ENCODE measurements around the gene NINJ1.
"Not testable (repeated sequence)": the region's sequence is repeated elsewhere in the genome, so short reads cannot be mapped to it uniquely, and the experiment has no call there.

NINJ1 gene

DNA sequence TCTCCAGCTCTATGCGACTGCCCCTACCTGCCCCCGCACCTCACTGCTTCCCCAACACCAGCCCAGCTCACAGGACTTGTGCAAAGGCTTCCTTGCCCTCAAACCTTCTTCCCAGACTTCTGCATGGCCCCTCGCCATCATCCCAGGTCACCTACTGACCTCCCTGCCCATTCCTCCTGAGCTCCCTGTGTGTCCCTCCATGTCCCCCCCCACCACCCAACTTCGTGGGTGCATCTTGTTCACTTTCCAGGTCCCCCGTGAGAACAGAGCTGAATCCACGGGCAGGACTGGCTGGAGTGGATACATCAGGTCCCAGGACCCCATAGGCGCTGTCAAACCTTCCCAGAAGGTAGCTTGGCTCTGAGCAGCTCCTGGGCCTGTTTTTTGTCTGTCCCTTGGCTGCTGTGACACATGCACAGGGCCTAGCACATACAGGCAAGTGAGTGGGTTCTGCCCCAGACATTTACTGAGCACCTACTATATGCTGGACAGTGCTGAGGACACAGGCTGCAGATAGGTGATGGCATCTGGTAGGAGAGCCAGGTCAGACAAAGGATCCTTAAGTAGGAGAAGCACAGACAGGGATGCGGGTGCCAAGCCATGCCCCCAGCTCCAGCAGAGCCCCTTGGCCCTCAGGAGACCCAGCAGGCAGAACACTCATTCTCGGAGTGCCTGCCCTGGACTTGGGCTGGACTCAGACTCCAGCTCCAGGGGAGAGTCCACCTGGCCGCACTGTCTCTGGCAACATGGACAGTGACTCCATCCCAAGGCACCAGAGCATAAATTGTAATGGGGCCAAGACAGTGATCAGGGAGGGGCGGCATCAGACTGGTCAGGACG is 15.0 kb downstream of the NINJ1 start:
- no peak for DNase-seq

- no peak for DNase-seq
These were observed 15.9 kb downstream of the NINJ1 start for GRCh38 chr9:93117924-93118862.

GRCh38 chr9:93117521-93117920 is 16.5 kb downstream of the NINJ1 start:
- not testable (repeated sequence) for DNase-seq

DNA sequence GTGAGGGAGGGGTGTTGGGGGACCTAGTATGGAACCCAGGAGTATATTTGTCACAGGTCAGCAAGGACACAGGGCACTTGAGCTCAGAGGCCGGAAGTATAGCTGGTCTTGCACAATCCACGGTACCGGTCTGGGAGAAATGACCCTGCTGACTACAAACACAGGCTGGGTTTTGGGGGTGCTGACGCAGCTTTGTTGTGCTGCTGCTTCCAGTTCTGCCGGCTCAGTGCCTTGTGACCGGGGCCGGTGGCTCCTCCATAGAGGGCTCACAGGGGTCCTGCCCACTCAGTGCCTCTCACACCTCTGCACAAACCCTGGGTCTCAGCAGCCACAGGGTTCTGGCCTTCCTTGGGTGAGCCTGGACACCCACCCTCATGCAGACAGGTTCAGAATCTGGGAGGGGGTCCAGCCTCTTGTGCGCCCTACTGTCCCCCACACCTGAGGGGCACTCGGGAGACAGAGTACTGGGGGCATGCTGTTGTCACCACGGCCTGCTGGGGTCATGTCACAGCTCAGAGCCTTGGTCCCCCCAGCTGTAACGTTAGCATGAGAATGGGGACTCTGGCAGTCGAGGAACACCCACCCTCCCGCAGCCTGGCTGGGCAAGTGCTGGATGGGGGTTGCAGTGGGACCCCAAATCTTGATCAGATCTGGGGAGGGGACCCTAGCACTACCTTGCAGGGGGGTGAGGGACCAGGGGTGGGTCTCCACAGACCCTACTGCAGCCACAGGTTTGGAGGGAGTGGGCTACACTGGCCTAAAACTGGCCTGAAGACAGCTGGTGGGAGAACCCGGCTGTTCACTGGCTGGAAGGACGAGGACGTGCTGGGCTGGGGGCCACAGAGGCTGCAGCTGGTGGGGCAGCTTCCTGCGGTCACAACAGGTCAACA is 17.7 kb downstream of the NINJ1 start:
- DNase-seq, result no peak

DNA sequence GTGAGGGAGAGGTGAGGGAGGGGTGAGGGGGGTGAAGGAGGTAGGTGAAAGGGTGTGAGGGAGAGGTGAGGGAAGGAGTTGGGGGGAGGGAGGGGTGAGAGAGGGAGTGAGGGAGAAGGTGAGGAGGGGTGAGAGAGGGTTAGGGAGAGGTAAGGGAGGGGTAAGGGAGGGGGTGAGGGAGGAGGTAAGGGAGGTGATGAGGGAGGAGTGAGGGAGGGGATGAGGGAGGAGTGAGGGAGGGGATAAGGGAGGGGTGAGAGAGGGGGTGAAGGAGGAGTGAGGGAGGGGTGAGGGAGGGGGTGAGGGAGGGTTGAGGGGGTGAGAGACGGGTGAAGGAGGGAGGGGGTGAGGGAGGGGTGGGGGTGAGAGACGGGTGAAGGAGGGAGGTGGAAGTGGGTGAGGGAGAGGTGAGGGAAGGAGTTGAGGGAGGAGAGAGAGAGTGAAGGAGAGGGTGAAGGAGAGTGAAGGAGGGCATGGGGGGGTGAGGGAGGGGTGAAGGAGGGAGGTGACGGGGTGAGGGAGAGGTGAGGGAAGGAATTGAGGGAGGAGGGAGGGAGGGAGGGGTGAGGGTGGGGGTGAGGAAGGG is 18.5 kb downstream of the NINJ1 start:
- no peak for DNase-seq

GRCh38 chr9:93114984-93115335 is 19.1 kb downstream of the NINJ1 start:
- no peak for DNase-seq

DNA sequence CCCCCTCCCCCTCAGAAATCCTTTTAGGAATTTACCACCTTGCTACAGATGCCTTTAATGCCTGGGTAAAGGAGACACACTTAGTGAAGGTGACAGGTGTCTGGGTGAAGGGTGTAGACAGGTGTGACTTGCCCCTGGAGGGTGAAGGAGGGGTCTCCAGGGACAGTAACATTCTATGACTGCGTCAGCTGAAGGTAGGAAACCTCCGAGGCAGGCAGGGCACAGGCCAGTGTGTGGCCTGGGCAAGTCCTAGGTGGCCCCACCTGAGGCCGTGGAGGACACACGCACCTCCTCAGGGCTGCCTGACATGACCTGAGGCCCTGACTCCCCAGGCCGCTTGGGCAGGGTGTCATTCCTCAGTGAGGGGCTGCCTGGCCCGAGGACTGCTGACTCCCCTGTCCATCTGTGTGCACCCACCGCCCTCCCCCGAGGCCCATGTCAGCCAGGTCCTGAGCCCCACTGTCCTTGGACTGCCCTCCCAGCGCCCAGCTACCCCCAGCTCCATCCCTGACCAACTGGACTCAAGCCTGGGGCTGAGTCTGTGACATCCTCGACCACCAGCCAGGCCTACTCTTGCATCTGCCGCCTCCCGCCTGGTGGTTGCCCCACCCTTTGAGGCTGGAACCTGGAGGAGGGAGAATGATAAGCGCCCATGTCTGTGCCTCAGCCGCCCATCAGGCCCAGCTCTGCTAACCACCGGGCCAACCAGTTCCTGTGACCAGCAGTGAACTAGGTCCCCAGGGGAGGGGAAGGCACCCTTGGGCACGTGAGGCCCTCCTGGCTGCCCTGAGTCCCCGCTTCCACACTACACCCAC is 19.7 kb downstream of the NINJ1 start:
- peak; percentile 77 for DNase-seq

- no peak for DNase-seq
These were observed 21.1 kb downstream of the NINJ1 start for GRCh38 chr9:93112864-93113389.

DNA sequence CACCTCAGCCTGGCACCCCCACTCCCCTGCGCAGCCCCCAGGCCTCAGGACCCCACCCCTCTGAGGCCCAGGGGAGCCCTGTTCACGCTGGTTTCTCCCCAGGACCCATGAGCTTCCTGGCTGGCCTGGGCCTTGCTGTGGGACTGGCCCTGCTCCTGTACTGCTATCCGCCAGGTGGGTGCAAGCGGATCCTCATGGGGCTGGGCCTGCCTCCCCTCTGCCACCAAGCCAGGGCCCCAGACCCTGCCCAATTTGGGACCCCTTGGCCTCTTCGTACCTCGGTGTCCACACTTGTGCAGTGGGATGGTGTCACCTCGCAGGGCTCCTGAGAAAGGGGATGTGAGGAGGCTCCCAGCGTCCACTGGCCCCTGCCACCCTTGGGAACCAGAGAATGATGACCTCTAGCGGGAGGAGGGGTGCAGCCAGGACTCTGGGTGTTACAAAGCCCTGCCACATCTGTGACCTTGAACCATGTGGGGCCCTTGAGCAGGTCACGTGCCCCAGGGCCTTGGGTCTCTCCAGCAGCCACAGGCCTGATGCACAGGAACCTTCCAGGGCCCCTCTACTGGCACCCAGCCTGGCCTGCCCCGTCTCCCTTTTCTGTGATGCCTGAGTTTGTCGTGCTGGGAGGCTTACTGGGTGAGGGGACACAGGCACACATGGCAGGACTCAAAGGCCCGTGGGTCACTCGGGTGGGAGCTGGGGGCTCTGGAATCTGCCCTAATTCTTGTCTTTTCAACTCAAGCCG is 21.8 kb downstream of the NINJ1 start:
- DNase-seq, result no peak

- no peak for DNase-seq
These were observed 22.5 kb downstream of the NINJ1 start for GRCh38 chr9:93111371-93112115.

DNA sequence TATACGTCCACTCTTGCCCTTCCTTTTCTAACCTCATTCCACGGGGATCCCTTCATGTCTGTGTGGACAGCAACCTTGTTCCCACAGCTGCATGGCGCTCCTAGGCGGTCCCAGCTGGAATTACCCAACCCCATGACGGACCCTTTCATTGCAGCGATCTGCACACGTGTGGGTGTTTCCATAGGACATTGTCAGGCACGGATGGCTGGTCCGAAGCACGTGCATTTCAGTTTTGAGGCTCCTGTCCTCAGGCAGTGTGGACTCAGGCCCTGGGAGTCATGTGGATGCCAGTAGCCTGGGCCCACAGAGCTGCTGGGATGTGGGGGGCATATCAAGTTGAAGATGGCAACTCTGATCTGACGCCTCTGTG is 23.1 kb downstream of the NINJ1 start:
- no peak for DNase-seq

GRCh38 chr9:93110311-93110855 is 23.7 kb downstream of the NINJ1 start:
- DNase-seq, result no peak

GRCh38 chr9:93108291-93109041 is 25.6 kb downstream of the NINJ1 start:
- no peak for DNase-seq

DNA sequence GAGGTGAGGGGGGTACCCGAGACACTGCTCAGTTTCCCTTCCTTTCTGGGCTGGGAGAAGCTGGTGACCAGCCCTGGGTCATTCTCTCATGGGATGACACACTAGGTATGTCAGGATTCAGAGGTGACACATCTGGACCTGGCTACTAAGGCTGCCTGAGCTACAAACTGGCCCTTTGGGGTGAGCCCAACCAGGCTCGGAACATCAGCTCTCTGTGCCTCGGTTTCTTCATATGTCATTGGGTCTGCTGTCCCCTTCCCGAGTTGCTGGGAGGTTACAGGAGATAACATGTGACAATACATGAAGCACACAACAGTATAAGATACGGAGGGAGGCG is 26.3 kb downstream of the NINJ1 start:
- no peak for DNase-seq

DNA sequence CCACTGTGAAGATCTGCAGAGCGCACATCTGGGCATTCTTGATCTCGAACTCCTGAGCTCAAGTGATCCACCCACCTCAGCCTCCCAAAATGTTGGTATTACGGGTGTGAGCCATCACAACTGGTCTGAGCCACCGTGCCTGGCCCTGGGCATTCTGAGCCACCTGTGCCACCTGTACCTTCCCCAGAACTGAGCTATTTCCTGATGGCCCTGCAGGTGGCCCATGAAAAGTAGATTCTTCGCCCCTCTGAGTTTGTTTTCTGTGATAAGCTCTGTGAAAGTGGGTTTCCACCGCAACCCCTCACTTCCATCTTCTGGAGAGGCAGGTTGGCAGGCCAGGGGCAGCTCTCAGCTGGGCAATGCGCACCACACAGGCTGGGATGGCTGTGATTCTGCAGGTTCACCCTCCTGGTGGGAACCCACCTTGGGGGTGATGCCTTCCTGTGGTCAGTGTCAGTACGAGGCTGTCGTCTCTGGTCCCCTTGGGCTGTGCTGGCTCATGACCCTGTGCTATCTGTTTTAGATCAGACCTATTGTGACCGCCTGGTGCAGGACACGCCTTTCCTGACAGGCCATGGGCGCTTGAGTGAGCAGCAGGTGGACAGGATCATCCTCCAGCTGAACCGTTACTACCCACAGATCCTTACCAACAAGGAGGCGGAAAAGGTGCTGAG is 26.8 kb downstream of the NINJ1 start:
- no peak for DNase-seq

DNA sequence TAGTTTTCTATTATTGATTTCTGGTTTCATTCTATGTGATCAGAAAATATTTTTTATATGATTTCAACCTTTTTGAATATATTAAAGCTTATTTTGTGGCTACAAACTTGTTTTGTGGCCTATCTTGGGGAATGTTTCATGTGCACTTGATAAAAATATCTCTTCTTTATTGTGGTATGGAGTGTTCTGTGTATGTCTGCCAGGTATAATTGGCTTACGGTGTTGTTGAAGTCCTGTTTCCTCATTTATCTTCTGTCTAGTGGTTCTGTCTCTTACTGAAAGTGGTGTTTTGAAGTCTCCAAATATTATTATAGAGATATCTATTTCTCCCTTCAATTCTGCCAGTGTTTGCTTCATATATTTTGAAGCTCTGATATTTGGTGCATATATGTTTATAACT is 28.4 kb downstream of the NINJ1 start:
- DNase-seq, result no peak

DNA sequence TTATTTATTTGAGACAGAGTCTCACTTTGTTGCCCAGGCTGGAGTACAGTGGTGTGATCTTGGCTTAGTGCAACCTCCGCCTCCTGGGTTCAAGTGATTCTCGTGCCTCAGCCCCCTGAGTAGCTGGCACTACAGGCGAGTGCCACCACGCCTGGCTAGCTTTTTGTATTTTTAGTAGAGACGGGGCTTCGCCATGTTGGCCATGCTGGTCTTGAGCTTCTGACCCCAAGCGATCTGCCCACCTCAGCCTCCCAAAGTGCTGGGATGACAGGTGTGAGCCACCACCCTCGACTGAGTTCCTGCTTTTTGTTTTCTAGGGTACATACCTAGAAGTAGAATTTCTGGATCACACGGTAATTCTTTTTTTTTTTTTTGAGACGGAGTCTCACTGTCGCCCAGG is 33.0 kb downstream of the NINJ1 start:
- not testable (repeated sequence) for DNase-seq

DNA sequence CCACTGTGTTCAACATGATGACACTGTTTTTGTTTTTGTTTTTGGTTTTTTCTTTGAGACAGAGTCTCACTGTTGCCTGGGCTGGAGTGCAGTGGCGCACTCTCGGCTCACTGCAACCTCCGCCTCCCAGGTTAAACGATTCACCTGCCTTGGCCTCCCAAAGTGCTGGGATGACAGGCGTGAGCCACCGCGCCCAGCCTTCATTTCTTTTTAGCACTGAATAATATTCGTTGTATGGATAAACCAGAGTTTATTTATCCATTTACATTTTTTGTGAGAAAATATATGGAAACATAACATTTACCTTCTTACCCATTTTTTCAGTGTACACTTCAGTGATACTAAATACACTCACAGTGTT is 33.8 kb downstream of the NINJ1 start:
- no peak for DNase-seq
